LNCAP (cell line): Measurements from ENCODE around the gene GRIK3.

ENCODE experiments used
- CTCF ChIP-seq: fragments of 450-650 bp; IDR thresholded peaks from 2 replicates; pipeline ENCODE4 v1.5.1; 2017; ENCODE audit warnings: mild to moderate bottlenecking

The GRIK3 gene

GRCh38 chr1:36752431-36752830, 281.9 kb downstream of the GRIK3 start:
- no peak for TF ChIP-seq CTCF

- TF ChIP-seq CTCF = no peak
Measured at GRCh38 chr1:36751525-36751924, 282.8 kb downstream of the GRIK3 start.

GRCh38 chr1:36748466-36748865, 285.8 kb downstream of the GRIK3 start:
- TF ChIP-seq CTCF = no peak
